ENCODE results near the gene CLDN4.
"Not testable (repeated sequence)": the region's sequence is repeated elsewhere in the genome, so short reads cannot be mapped to it uniquely, and the experiment has no call there.

CLDN4 gene

GRCh38 chr7:73795188-73795587 is 35.6 kb upstream of the CLDN4 start:
- not testable (repeated sequence) for H3F3A ChIP-seq (ENCODE audit: control insufficient read depth, insufficient read depth); H3K27ac ChIP-seq (ENCODE audit: low read depth, low read length); H3K4me2 ChIP-seq (ENCODE audit: low read length); H3K9me2 ChIP-seq (replicated peaks; ENCODE audit: control insufficient read depth, low read length); H4K20me1 ChIP-seq (ENCODE audit: control insufficient read depth, insufficient read depth, low read depth, low read length); H3K9me3 ChIP-seq (ENCODE audit: control insufficient read depth, insufficient read depth, low read length); H3K4me3 ChIP-seq (ENCODE audit: low read length); H3K4me1 ChIP-seq (ENCODE audit: control insufficient read depth, low read length); H3K79me2 ChIP-seq (ENCODE audit: control insufficient read depth, low read length); H3K36me3 ChIP-seq (ENCODE audit: control insufficient read depth, low read length); H3K27me3 ChIP-seq (ENCODE audit: control insufficient read depth, low read length)

- not testable (repeated sequence) for H3K4me2 ChIP-seq (ENCODE audit: low read length); H3K9me3 ChIP-seq (ENCODE audit: control insufficient read depth, insufficient read depth, low read length); H3K36me3 ChIP-seq (ENCODE audit: control insufficient read depth, low read length); H3K4me1 ChIP-seq (ENCODE audit: control insufficient read depth, low read length); H4K20me1 ChIP-seq (ENCODE audit: control insufficient read depth, insufficient read depth, low read depth, low read length); H3K27me3 ChIP-seq (ENCODE audit: control insufficient read depth, low read length); H3K79me2 ChIP-seq (ENCODE audit: control insufficient read depth, low read length); H3K9me2 ChIP-seq (replicated peaks; ENCODE audit: control insufficient read depth, low read length); H3K4me3 ChIP-seq (ENCODE audit: low read length); H3K27ac ChIP-seq (ENCODE audit: low read depth, low read length); H3F3A ChIP-seq (ENCODE audit: control insufficient read depth, insufficient read depth)
These were observed 34.1 kb upstream of the CLDN4 start for GRCh38 chr7:73796656-73797055.

- not testable (repeated sequence) for H3K4me3 ChIP-seq (ENCODE audit: low read length); H3K27me3 ChIP-seq (ENCODE audit: control insufficient read depth, low read length); H4K20me1 ChIP-seq (ENCODE audit: control insufficient read depth, insufficient read depth, low read depth, low read length); H3K36me3 ChIP-seq (ENCODE audit: control insufficient read depth, low read length); H3K9me2 ChIP-seq (replicated peaks; ENCODE audit: control insufficient read depth, low read length); H3K79me2 ChIP-seq (ENCODE audit: control insufficient read depth, low read length); H3F3A ChIP-seq (ENCODE audit: control insufficient read depth, insufficient read depth); H3K9me3 ChIP-seq (ENCODE audit: control insufficient read depth, insufficient read depth, low read length); H3K4me2 ChIP-seq (ENCODE audit: low read length); H3K4me1 ChIP-seq (ENCODE audit: control insufficient read depth, low read length); H3K27ac ChIP-seq (ENCODE audit: low read depth, low read length)
These were observed 33.6 kb upstream of the CLDN4 start for GRCh38 chr7:73797176-73797575.

- H3K79me2 ChIP-seq (ENCODE audit: control insufficient read depth, low read length): no peaks in the 10 kb centered on the region
- no peak overlapping the region for H3K4me3 ChIP-seq (ENCODE audit: low read length)
- no peaks in the 10 kb centered on the region for H3K36me3 ChIP-seq (ENCODE audit: control insufficient read depth, low read length)
- TF ChIP-seq EZH2phosphoT487 (IDR thresholded peaks at IDR 0.05; ENCODE audit: borderline replicate concordance, low read length) (no peak), CTCF (IDR thresholded peaks at IDR 0.05; ENCODE audit: low read depth, low read length, poor library complexity, severe bottlenecking) (no peak)
- no peaks in the 10 kb centered on the region for H4K20me1 ChIP-seq (ENCODE audit: control insufficient read depth, insufficient read depth, low read depth, low read length)
- no peaks in the 10 kb centered on the region for H3K4me1 ChIP-seq (ENCODE audit: control insufficient read depth, low read length)
- H3K27ac ChIP-seq (ENCODE audit: low read depth, low read length): no peak overlapping the region
- H3K9me3 ChIP-seq (ENCODE audit: control insufficient read depth, insufficient read depth, low read length): no peaks in the 10 kb centered on the region
- H3K9me2 ChIP-seq (replicated peaks; ENCODE audit: control insufficient read depth, low read length): no peaks in the 10 kb centered on the region
- no peak overlapping the region for H3K4me2 ChIP-seq (ENCODE audit: low read length)
- no peaks in the 10 kb centered on the region for H3F3A ChIP-seq (ENCODE audit: control insufficient read depth, insufficient read depth)
- H3K27me3 ChIP-seq (ENCODE audit: control insufficient read depth, low read length): no peaks in the 10 kb centered on the region
These were observed 31.3 kb upstream of the CLDN4 start for GRCh38 chr7:73799282-73800141.

- Histone ChIP-seq H3K79me2 (ENCODE audit: control insufficient read depth, low read length) (no peaks in the 10 kb centered on the region), H3K27me3 (ENCODE audit: control insufficient read depth, low read length) (no peaks in the 10 kb centered on the region), H3K27ac (ENCODE audit: low read depth, low read length) (no peak overlapping the region), H3K9me2 (replicated peaks; ENCODE audit: control insufficient read depth, low read length) (no peaks in the 10 kb centered on the region), H3K4me1 (ENCODE audit: control insufficient read depth, low read length) (no peaks in the 10 kb centered on the region), H3K9me3 (ENCODE audit: control insufficient read depth, insufficient read depth, low read length) (no peaks in the 10 kb centered on the region), H3K4me2 (ENCODE audit: low read length) (no peak overlapping the region), H3K4me3 (ENCODE audit: low read length) (no peak overlapping the region), H3F3A (ENCODE audit: control insufficient read depth, insufficient read depth) (no peaks in the 10 kb centered on the region), H3K36me3 (ENCODE audit: control insufficient read depth, low read length) (no peaks in the 10 kb centered on the region), H4K20me1 (ENCODE audit: control insufficient read depth, insufficient read depth, low read depth, low read length) (no peaks in the 10 kb centered on the region)
- TF ChIP-seq EZH2phosphoT487 (IDR thresholded peaks at IDR 0.05; ENCODE audit: borderline replicate concordance, low read length): no peak
These were observed 29.2 kb upstream of the CLDN4 start for GRCh38 chr7:73801577-73801976.

Data from DOHH2 (cell line).